Tibial artery (tissue), 4 donors: ENCODE results near the gene FNDC5.

Experiments
- DNase-seq, 2 donors: peaks; one replicate each; pipeline ENCODE4 v3.0.0-alpha.2; 2019
- H3K27ac ChIP-seq, 2 donors: fragments of 200-600 bp; sonication (generic) in 1 of 2; 1 replicate in 1 of 2; 2 replicates in 1 of 2; pipeline ENCODE4 v1.5.1; 2018 to 2019; ENCODE audit warnings: mild to moderate bottlenecking in 1 of 2
- H3K27me3 ChIP-seq, 2 donors: fragments of 200-600 bp; sonication (generic) in 1 of 2; one replicate each; pipeline versions ENCODE4 v1.5.1 to v1.6.0; 2016 to 2019
- H3K36me3 ChIP-seq, 3 donors: fragments of 200-600 bp; sonication (generic) in 2 of 3; one replicate each; pipeline ENCODE4 v1.5.1; 2016 to 2019; ENCODE audit warnings: mild to moderate bottlenecking in 2 of 3
- H3K4me1 ChIP-seq, 4 donors: fragments of 200-600 bp; sonication (generic) in 2 of 4; 1 replicate in 3 of 4; 2 replicates in 1 of 4; pipeline ENCODE4 v1.5.1; 2016 to 2019
- H3K4me3 ChIP-seq, 2 donors: fragments of 200-600 bp; sonication (generic) in 1 of 2; 1 replicate in 1 of 2; 2 replicates in 1 of 2; pipeline ENCODE4 v1.5.1; 2018 to 2019; ENCODE audit warnings: mild to moderate bottlenecking in 2 of 2
- H3K9me3 ChIP-seq, 3 donors: fragments of 200-600 bp; sonication (generic) in 1 of 3; one replicate each; pipeline ENCODE4 v1.5.1; 2016 to 2019
- intact Hi-C: fragments of 100-400 bp; cut with DNase I; formaldehyde crosslinking; loops from one replicate; pipeline ENCODE4 v1.15.0; 2023; ENCODE audit warnings: low total_unique reads
- TF ChIP-seq, protein P1 (sequence below), 2 experiments: fragments of 200-600 bp in 1 of 2; fragments of 450-650 bp in 1 of 2; IDR thresholded peaks; one replicate each; pipeline ENCODE4 v1.5.1; 2017 to 2019; ENCODE audit warnings: antibody characterized with exemption in 2 of 2, mild to moderate bottlenecking in 1 of 2, moderate library complexity in 1 of 2

The FNDC5 gene

GRCh38 chr1:32881291-32881690 is 10.6 kb upstream of the FNDC5 start:
- Histone ChIP-seq H3K9me3 (no peaks in the 10 kb centered on the region), H3K4me3 (no peak overlapping the region), H3K27ac (peak overlapping the region in 1 of 2 donors; percentile 36), H3K36me3 (no peaks in the 10 kb centered on the region), H3K4me1 (peaks cover 0 to 41% (median 31%) of the 10 kb centered on the region in 4 donors), H3K27me3 (peaks cover 0 to 42% of the 10 kb centered on the region in 2 donors)
- DNase-seq = no peak
- TF ChIP-seq, protein P1, sequence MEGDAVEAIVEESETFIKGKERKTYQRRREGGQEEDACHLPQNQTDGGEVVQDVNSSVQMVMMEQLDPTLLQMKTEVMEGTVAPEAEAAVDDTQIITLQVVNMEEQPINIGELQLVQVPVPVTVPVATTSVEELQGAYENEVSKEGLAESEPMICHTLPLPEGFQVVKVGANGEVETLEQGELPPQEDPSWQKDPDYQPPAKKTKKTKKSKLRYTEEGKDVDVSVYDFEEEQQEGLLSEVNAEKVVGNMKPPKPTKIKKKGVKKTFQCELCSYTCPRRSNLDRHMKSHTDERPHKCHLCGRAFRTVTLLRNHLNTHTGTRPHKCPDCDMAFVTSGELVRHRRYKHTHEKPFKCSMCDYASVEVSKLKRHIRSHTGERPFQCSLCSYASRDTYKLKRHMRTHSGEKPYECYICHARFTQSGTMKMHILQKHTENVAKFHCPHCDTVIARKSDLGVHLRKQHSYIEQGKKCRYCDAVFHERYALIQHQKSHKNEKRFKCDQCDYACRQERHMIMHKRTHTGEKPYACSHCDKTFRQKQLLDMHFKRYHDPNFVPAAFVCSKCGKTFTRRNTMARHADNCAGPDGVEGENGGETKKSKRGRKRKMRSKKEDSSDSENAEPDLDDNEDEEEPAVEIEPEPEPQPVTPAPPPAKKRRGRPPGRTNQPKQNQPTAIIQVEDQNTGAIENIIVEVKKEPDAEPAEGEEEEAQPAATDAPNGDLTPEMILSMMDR (IDR thresholded peaks at IDR 0.05) = no peak
- intact Hi-C loops = no loop called here

DNA sequence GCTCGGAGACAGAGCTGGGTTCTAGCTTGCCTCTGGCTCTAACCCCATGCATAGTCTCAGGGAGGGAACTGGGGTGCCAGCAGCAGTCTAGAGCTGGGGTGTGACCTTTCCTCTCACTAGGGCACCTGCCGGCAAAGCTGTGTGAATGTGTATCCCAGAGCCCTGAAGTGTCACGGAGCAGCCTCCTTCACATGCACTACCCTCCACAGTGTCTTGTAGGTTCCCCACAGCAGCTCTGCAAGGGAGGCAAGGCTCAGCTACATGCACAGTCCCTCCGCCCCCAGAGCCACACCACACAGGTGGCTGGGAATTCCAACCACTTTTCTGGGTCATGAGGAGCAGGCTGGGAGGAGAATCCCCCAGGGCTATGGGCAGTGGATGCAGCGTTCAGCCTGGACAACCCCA is 7.9 kb upstream of the FNDC5 start:
- DNase-seq = peak in 1 of 2 donors; percentile 42
- peaks cover 0 to 23% of the 10 kb centered on the region in 2 donors for H3K27me3 ChIP-seq
- intact Hi-C loops = no loop called here

GRCh38 chr1:32878183-32878582 is 7.5 kb upstream of the FNDC5 start:
- H3K4me3 ChIP-seq = no peak overlapping the region
- peaks cover 0 to 34% (median 26%) of the 10 kb centered on the region in 4 donors for H3K4me1 ChIP-seq
- intact Hi-C loops = no loop called here
- TF ChIP-seq, protein P1 (IDR thresholded peaks at IDR 0.05) = no peak
- peak in 1 of 2 donors; percentile 44 for DNase-seq
- peaks cover 0 to 19% of the 10 kb centered on the region in 2 donors for H3K27me3 ChIP-seq
- no peak overlapping the region for H3K27ac ChIP-seq
- no peaks in the 10 kb centered on the region for H3K36me3 ChIP-seq
- H3K9me3 ChIP-seq = no peaks in the 10 kb centered on the region

More for the DNA sequence above, 7.9 kb upstream of the FNDC5 start:
- Histone ChIP-seq H3K4me1 (peaks cover 0 to 34% (median 26%) of the 10 kb centered on the region in 4 donors), H3K36me3 (no peaks in the 10 kb centered on the region), H3K27ac (no peak overlapping the region), H3K4me3 (no peak overlapping the region), H3K9me3 (no peaks in the 10 kb centered on the region)
- TF ChIP-seq, protein P1 (IDR thresholded peaks at IDR 0.05) = no peak

DNA sequence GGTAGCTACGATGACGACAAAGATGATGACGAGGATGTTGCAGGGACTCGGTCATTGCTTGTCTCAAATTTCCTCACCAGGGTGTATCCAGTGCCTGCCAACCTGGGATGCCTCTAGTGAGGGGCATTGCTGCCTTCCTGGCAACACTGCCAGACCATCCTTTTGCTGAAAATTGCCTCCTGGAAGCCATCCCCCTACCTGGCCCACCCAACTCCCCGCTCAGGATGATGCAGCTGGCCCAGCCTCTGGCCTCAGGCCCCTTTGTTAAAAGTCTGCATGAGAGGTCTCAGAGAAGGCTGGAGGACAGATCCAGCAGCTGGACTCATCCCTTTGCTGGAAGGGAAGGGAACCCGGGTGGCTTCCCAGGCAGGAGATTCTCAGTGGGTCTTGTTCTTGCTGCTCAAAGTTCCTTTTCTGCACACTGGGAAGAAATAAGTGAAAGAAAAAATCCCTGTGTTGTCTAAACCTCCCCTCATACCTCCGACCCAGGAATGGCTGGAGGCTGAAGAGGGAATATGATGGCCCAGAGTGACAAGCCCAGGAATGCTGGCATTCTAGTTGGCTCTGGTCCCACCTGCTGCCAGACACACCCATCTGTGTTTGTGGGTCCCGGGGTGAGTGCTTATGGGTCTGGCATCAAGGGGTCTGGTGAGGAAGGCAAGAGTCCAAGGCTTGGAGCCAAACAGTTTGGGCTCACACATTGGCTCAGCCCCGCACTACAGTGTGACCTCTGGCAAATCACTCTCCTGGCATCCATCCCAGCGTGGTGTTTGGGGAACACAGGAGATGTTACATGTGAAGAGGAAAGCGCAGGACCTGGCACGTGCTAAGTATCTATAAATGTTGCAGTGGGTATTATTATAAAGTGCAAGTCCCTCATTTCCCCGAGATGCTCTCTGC is 6.7 kb upstream of the FNDC5 start:
- no peak overlapping the region for H3K27ac ChIP-seq
- peak in 1 of 2 donors; percentile 41 for DNase-seq
- intact Hi-C loops = no loop called here
- H3K27me3 ChIP-seq = peaks cover 0 to 19% of the 10 kb centered on the region in 2 donors
- H3K4me1 ChIP-seq = peaks cover 0 to 38% (median 28%) of the 10 kb centered on the region in 4 donors
- no peak overlapping the region for H3K4me3 ChIP-seq
- no peaks in the 10 kb centered on the region for H3K36me3 ChIP-seq
- TF ChIP-seq, protein P1 (IDR thresholded peaks at IDR 0.05) = no peak
- no peaks in the 10 kb centered on the region for H3K9me3 ChIP-seq

GRCh38 chr1:32876341-32877210 is 5.9 kb upstream of the FNDC5 start:
- peak in 1 of 2 donors; percentile 69 for DNase-seq
- no peaks in the 10 kb centered on the region for H3K9me3 ChIP-seq
- H3K27me3 ChIP-seq = peaks cover 0 to 19% of the 10 kb centered on the region in 2 donors
- no peaks in the 10 kb centered on the region for H3K36me3 ChIP-seq
- intact Hi-C loops = no loop called here
- TF ChIP-seq, protein P1 (IDR thresholded peaks at IDR 0.05) = peak; percentile 60 to 75
- no peak overlapping the region for H3K4me3 ChIP-seq
- H3K4me1 ChIP-seq = peaks cover 0 to 38% (median 26%) of the 10 kb centered on the region in 4 donors
- H3K27ac ChIP-seq = no peak overlapping the region
